ENCODE data around the gene ACP3. TPM values are rescaled to one million over a fixed set of nuclear protein-coding genes. Genes with fewer than 3 reads are reported as not detected.

Gene ACP3
- total and polyA plus RNA-seq, 4 experiments from 2014 or later: not detected

- Mint-ChIP-seq H3K4me1 (no peaks in the 10 kb centered on the region), H3K4me3 (no peak overlapping the region), H3K27me3 (peaks cover 2 to 3% of the 10 kb centered on the region in 2 donors), H3K27ac (no peak overlapping the region), H3K9me3 (no peaks in the 10 kb centered on the region), H3K36me3 (no peaks in the 10 kb centered on the region)
- ChIA-PET CTCF (ENCODE audit: partially characterized antibody) (interaction anchor here (0.6 to 2.1 kb wide), 2 partner anchors 9 to 1145 kb away, joined by 3 to 6 read pairs; no protein-coding TSS in a partner anchor), POLR2A (ENCODE audit: partially characterized antibody) (interaction anchor here (0.6 kb wide), 1 partner anchor 12 kb away, joined by 3 read pairs; the partner anchor contains the start of gene DNAJC13)
- H3K9me3 ChIP-seq (ENCODE audit: control insufficient read depth in 1 of 2, low read length in 2 of 2): no peaks in the 10 kb centered on the region
- no peak overlapping the region for H3K4me3 ChIP-seq (ENCODE audit: low read length in 2 of 2)
- intact Hi-C loops (cut with micrococcal nuclease): no loop called here
- no peaks in the 10 kb centered on the region for H3K27me3 ChIP-seq (ENCODE audit: insufficient read depth, low read length)
- no peaks in the 10 kb centered on the region for H3K36me3 ChIP-seq (ENCODE audit: insufficient read depth, low read length)
- H3K4me1 ChIP-seq (ENCODE audit: insufficient read depth, low read length): no peaks in the 10 kb centered on the region
- H3K27ac ChIP-seq (ENCODE audit: low read depth, low read length): no peak overlapping the region
- DNase-seq: no peak
Measured at GRCh38 chr3:132405609-132406299, 88.5 kb downstream of the ACP3 start.

DNA sequence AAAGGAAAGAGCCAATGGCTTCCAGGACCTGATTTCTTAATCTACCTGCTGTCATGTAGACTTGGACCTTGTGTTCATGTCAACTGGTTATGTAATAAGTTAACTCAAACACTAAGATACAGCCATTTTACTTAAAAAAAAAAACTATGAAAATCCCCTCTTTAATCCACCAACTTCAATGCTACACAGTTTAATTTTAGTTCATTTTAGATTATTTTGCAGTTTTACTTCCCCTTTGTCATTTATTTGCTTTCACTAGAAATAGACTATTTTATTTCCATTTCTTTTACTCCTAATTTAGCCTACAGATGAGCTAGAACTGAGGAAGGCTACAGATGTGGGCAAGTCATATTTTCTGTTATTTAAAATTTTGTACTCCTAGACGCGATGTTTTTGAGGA lies 89.4 kb downstream of the ACP3 start:
- H3K9me3 ChIP-seq (ENCODE audit: control insufficient read depth in 1 of 2, low read length in 2 of 2): no peaks in the 10 kb centered on the region
- Mint-ChIP-seq H3K4me1 (no peaks in the 10 kb centered on the region), H3K4me3 (no peak overlapping the region), H3K27me3 (peaks cover 1 to 2% of the 10 kb centered on the region in 2 donors), H3K9me3 (no peaks in the 10 kb centered on the region), H3K27ac (no peak overlapping the region), H3K36me3 (no peaks in the 10 kb centered on the region)
- no peaks in the 10 kb centered on the region for H3K4me1 ChIP-seq (ENCODE audit: insufficient read depth, low read length)
- H3K27ac ChIP-seq (ENCODE audit: low read depth, low read length): no peak overlapping the region
- no peaks in the 10 kb centered on the region for H3K27me3 ChIP-seq (ENCODE audit: insufficient read depth, low read length)
- ChIA-PET CTCF (ENCODE audit: partially characterized antibody) (interaction anchor here (0.6 to 2.1 kb wide), 2 partner anchors 10 to 1145 kb away, joined by 3 to 6 read pairs; no protein-coding TSS in a partner anchor), POLR2A (ENCODE audit: partially characterized antibody) (no interaction called here)
- H3K36me3 ChIP-seq (ENCODE audit: insufficient read depth, low read length): no peaks in the 10 kb centered on the region
- intact Hi-C loops (cut with micrococcal nuclease): no loop called here
- no peak overlapping the region for H3K4me3 ChIP-seq (ENCODE audit: low read length in 2 of 2)
- no peak for DNase-seq

DNA sequence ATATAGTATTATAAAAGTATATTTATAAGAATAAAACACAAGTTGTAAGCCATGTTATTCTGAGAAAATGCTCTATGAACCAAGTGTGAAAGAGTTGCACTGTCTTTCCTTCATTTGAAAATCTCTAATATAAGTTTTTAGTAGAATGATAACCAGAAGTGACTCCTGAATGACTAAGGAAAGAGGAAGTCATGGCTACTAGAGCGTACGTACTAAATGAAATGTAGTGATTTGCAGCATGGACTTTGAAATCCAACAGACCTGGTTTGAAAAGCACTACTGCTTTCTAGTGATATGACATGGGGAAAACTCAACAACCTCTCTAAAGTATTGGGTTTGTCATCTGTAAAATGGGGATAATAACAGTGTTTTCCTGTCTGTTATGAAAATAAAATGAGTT lies 89.8 kb downstream of the ACP3 start:
- no peak overlapping the region for H3K27ac ChIP-seq (ENCODE audit: low read depth, low read length)
- no peaks in the 10 kb centered on the region for H3K9me3 ChIP-seq (ENCODE audit: control insufficient read depth in 1 of 2, low read length in 2 of 2)
- ChIA-PET POLR2A (ENCODE audit: partially characterized antibody) (no interaction called here), CTCF (ENCODE audit: partially characterized antibody) (interaction anchor here (2.1 kb wide), 1 partner anchor 10 kb away, joined by 6 read pairs; no protein-coding TSS in a partner anchor)
- no peaks in the 10 kb centered on the region for H3K9me3 Mint-ChIP-seq
- intact Hi-C loops (cut with micrococcal nuclease): no loop called here
- H3K4me1 Mint-ChIP-seq: no peaks in the 10 kb centered on the region
- H3K4me3 ChIP-seq (ENCODE audit: low read length in 2 of 2): no peak overlapping the region
- H3K36me3 ChIP-seq (ENCODE audit: insufficient read depth, low read length): no peaks in the 10 kb centered on the region
- H3K4me1 ChIP-seq (ENCODE audit: insufficient read depth, low read length): no peaks in the 10 kb centered on the region
- peaks cover 0 to 2% of the 10 kb centered on the region in 2 donors for H3K27me3 Mint-ChIP-seq
- no peak for DNase-seq
- H3K27me3 ChIP-seq (ENCODE audit: insufficient read depth, low read length): no peaks in the 10 kb centered on the region
- no peaks in the 10 kb centered on the region for H3K36me3 Mint-ChIP-seq
- no peak overlapping the region for H3K27ac Mint-ChIP-seq
- no peak overlapping the region for H3K4me3 Mint-ChIP-seq

Other genes starting within 250 kb of the ACP3 start
- 10 to 100 TPM; 43.1 to 43.5 TPM for gene DNAJC13, start 100.1 kb downstream of the ACP3 start, total RNA-seq
- gene DNAJC13, start 100.1 kb downstream of the ACP3 start, polyA plus RNA-seq: 10 to 100 TPM in 1 of 2 donors, 1 to 10 TPM in 1; 7.4 to 10.5 TPM

Data from CD4-positive, alpha-beta memory T cell (primary cell).